ENCODE data around the gene NEURL1B.
A peak's percentile ranks its signal among the peaks of the same experiment; 100 is the strongest.
"Not testable (repeated sequence)": the region's sequence is repeated elsewhere in the genome, so short reads cannot be mapped to it uniquely, and the experiment has no call there.

NEURL1B gene

GRCh38 chr5:172640822-172641358, at the start of gene NEURL1B:
Gene NEURL1B, plus strand, starts transcription at chr5:172641263. Its CDS starts 144 bp downstream, at chr5:172641407.
- DNase-seq = peak; percentile 52

GRCh38 chr5:172591636-172592035, 49.4 kb upstream of the NEURL1B start:
- no peak for DNase-seq

- no peak for DNase-seq
Measured at GRCh38 chr5:172592881-172593280, 48.2 kb upstream of the NEURL1B start.

GRCh38 chr5:172593306-172593705, 47.8 kb upstream of the NEURL1B start:
- no peak for DNase-seq

GRCh38 chr5:172593721-172594235, 47.3 kb upstream of the NEURL1B start:
- DNase-seq = no peak

- no peak for DNase-seq
Measured at GRCh38 chr5:172594431-172594830, 46.6 kb upstream of the NEURL1B start.

- DNase-seq = no peak
Measured at GRCh38 chr5:172594867-172595466, 46.1 kb upstream of the NEURL1B start.

- no peak for DNase-seq
Measured at GRCh38 chr5:172595596-172596455, 45.2 kb upstream of the NEURL1B start.

GRCh38 chr5:172596638-172597231, 44.3 kb upstream of the NEURL1B start:
- DNase-seq = no peak

GRCh38 chr5:172597755-172598155, 43.3 kb upstream of the NEURL1B start:
- DNase-seq = no peak

- no peak for DNase-seq
Measured at GRCh38 chr5:172598251-172599203, 42.5 kb upstream of the NEURL1B start.

- DNase-seq = no peak
Measured at GRCh38 chr5:172599204-172599567, 41.9 kb upstream of the NEURL1B start.

- no peak for DNase-seq
Measured at GRCh38 chr5:172600571-172600970, 40.5 kb upstream of the NEURL1B start.

GRCh38 chr5:172601576-172601975, 39.5 kb upstream of the NEURL1B start:
- DNase-seq = not testable (repeated sequence)

- no peak for DNase-seq
Measured at GRCh38 chr5:172602783-172603231, 38.3 kb upstream of the NEURL1B start.

GRCh38 chr5:172603251-172603806, 37.7 kb upstream of the NEURL1B start:
- no peak for DNase-seq

- DNase-seq = no peak
Measured at GRCh38 chr5:172605466-172605865, 35.6 kb upstream of the NEURL1B start.

GRCh38 chr5:172606156-172606785, 34.8 kb upstream of the NEURL1B start:
- no peak for DNase-seq

GRCh38 chr5:172607213-172607793, 33.8 kb upstream of the NEURL1B start:
- no peak for DNase-seq

- no peak for DNase-seq
Measured at GRCh38 chr5:172608773-172609172, 32.3 kb upstream of the NEURL1B start.

GRCh38 chr5:172610643-172611042, 30.4 kb upstream of the NEURL1B start:
- DNase-seq = no peak

All from NCI-H1048 (cell line).